GM12872 (cell line): Measurements from ENCODE around the gene RBM33.

Experiments
- TF ChIP-seq, protein P1 (sequence below): IDR thresholded peaks from 3 replicates; pipeline ENCODE4 v1.5.1; 2011; ENCODE audit warnings: low read depth, mild to moderate bottlenecking, low read length, moderate library complexity; ENCODE audit not compliant: insufficient read depth

The RBM33 gene

DNA sequence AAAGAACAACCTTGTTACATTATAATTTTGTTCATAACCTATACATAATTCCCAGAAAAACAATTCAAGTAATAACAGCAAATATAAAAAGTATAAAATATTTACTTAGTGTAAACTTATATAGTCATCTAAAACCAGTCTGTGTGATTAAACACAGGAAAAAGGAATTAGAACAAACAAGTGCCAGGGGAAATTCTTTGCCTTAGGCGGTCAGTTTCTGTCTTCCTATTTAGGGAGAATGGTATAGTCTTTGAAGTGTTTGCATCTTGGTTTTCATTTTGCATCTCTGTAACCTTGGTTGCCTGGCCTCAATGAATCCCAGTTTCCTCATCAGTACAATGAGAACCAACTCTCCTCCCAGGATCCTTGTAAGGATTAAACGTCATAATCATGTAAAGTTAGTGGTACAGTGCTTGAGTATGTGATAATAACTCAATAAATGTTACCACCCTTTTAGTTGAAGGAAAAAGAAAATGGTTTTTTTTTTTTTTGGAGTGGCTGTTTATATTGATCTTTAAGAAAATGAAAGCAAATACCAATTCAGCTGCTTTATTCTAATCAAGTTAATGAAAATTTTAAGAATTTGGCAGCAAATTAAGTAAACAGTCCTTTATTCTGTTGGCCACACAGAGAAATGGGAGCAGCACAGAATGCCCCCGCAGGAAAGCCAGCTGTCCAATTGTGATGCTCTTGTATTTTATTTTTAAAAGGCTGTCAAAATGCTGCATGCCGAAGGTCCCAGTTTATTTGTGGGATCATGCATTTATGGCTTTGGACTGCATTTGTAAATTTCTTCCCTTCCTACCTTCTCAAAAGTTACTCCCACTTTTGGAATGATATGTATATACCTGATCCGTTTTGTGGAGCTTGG is 106.0 kb downstream of the RBM33 start:
- TF ChIP-seq, protein P1, sequence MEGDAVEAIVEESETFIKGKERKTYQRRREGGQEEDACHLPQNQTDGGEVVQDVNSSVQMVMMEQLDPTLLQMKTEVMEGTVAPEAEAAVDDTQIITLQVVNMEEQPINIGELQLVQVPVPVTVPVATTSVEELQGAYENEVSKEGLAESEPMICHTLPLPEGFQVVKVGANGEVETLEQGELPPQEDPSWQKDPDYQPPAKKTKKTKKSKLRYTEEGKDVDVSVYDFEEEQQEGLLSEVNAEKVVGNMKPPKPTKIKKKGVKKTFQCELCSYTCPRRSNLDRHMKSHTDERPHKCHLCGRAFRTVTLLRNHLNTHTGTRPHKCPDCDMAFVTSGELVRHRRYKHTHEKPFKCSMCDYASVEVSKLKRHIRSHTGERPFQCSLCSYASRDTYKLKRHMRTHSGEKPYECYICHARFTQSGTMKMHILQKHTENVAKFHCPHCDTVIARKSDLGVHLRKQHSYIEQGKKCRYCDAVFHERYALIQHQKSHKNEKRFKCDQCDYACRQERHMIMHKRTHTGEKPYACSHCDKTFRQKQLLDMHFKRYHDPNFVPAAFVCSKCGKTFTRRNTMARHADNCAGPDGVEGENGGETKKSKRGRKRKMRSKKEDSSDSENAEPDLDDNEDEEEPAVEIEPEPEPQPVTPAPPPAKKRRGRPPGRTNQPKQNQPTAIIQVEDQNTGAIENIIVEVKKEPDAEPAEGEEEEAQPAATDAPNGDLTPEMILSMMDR, result no peak

DNA sequence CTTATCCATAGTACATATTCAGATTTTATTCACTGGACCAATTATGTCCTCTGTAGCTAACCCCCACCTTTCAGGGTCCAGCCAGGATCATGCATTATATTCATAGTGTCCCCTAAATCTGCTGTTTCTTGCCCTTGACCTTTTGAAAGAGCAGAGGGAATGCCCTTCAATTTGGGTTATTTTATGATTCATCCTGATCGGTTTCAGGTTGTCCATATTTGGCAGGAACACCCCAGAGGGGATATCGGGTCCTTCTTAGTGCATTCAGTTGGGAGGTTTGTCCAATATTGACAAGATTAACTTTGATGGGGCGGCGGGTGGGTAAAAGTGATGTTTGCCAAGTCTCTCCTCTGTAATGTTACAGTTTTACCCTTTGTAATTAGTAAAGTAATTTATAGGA is 106.9 kb downstream of the RBM33 start:
- TF ChIP-seq, protein P1, result no peak

DNA sequence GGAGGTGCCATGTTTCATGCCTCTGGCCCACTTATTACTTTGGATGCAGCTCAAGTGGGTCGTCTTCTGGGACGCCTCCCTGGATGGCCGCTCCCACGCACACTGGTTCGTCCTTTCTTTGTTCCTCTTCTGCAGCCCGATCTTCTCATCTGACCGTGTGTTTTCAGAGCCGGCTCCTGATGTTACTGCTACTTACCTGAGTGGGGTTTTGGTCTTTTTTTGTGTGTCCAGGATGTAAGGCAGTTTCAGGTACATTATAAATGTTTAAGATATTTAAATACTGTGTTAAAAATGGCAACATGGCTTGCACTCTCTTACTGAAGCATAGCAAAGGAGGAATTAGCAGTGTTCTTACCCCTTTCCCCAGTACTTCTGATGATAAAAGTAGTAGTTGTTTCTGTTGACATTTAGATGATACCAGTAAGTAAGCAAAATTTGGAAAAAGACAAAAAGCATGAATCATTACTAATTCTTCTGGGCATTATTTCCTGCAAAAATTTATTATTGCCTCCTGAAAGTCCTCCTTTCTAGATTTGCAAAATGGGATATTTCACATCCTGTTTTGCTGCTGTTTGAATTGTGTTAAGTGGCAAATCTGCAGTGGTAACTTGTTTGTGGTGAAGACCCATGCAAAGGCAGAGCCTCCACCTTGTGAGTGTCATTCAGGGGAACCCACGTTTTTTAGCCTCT is 108.4 kb downstream of the RBM33 start:
- TF ChIP-seq, protein P1, result no peak

DNA sequence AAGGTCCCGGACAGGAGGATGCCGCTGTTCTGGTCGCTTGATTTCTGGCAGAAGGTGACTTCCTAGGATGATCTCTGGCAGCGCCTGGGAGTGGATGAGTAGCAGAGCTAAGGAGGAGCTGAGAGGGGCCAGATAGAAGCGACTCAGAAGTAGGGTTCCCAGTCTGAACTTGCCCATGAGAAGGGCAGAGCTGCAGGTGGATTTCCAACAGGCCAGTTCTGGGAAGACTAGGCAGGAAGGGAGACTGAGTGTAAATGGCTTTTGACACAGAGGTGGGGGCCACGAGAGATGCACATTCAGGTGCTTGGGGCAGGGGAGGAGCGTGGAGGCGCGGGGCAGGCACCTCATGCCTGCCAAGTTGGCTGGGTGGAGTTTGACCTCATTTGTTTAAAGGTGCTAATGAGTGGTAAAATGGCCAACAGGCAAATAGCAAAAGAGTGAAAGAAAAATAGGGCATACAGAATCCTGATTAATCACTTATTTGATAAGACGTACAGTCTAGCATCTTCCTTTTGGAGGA is 109.0 kb downstream of the RBM33 start:
- TF ChIP-seq, protein P1, result no peak

DNA sequence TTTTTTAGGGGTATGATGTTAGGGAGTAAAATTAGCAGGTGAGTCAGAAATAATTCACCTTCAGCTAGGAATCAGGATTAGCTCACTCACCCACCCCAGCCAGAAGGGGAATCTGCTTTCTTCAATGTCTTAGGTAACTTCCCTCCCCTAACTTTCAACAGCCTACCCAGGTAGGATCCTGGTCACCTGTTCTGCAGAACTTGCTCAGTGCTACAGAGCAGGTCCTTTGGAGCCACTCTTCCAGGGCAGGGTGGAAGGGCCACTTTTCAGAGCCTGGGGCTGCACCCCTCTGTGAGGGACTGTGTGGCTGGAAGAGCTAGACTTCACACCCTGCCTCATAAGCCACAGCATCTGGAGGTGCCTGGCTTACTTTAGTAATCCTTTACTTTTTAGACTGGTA is 109.7 kb downstream of the RBM33 start:
- TF ChIP-seq, protein P1, result no peak

DNA sequence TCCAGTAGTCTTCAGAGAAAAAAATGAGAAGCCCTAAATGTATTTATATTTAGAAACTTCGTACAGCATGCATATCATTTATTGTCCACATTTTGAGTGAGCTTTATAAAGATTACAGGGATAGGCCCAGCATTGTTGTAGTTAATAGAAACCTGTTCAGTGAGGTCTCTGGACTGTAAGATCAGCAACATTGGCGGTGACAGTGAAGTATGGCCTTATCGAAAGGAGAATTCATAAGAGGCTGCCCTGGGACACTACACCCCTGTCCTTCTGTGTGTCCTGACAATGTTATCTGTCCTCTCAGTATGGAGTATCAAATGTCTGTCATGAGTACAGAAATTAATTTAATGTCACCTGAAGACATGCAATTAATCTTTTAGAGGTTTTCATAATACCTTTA is 110.6 kb downstream of the RBM33 start:
- TF ChIP-seq, protein P1, result no peak

DNA sequence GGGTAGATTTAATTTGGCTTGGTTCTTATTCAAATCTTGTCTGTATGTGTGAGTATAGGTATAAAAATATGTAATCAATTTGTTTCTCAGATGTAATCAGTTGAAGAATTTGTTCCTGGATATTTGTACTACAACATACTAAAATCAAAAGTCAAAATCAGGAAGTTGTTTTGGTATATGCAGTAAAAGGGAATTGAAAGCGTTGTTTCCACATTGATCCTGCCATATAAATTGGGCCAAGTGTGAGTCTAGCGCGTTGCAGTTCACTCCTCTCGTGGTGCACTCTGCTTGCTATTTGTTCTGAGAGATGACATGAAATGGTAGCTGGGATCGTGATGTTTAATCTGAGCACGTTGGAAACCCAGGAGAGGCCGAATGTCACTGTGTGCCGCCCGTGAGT is 111.9 kb downstream of the RBM33 start:
- TF ChIP-seq, protein P1, result no peak
